Activated T-helper 9 cell treated with anti-CD3 and anti-CD28 coated beads, Interleukin-2, amount 50 U/mL, for 16 hours (primary cell): ENCODE measurements around the gene HS2ST1.
"Not testable (repeated sequence)": the region's sequence is repeated elsewhere in the genome, so short reads cannot be mapped to it uniquely, and the experiment has no call there.

Source experiments
- DNase-seq: peaks from one replicate; pipeline ENCODE4 v3.0.0-alpha.2; 2020; ENCODE audit warnings: low read depth

HS2ST1 gene

GRCh38 chr1:86925742-86926141, 11.3 kb downstream of the HS2ST1 start:
- DNase-seq = no peak

DNA sequence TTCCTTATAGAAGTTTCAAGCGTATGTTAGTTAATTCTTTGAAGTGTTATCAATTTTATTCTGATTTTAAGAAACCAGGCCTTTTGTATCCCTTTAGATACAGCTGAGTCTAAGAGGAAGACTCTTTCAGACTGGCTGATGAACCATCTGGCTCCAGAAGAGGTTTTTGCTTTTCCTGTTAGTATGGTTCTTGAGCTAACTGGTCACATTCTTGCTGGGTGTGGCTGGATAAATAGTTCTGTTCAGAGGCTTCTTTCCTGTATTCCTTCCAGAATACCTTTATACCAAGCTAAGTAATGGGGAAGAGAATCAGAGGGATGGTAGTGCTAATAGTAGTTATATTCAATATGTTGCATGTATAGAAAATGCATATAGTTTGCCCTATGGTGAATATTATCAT, 12.4 kb downstream of the HS2ST1 start:
- DNase-seq = no peak

- no peak for DNase-seq
These were observed 14.4 kb downstream of the HS2ST1 start for GRCh38 chr1:86928819-86929218.

DNA sequence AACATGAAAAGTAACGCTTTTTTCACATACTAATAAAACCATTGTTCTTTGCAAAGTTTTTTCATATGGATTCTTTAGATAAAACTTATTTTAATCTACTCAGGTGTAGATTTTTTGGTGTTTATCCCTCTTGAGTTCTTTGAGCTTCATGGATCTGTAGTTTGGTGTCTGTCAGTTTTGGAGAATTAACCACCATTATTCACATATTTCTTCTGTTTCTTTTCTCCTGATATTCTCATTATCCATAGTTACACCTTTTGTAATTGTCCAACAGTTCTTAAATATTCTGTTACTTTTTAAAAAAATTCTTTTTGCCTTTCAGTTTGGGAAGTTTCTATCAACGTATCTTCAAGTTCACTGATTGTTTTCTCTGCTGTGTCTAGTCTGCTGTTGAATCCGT, 18.6 kb downstream of the HS2ST1 start:
- no peak for DNase-seq

GRCh38 chr1:86933562-86934377, 19.3 kb downstream of the HS2ST1 start:
- no peak for DNase-seq

DNA sequence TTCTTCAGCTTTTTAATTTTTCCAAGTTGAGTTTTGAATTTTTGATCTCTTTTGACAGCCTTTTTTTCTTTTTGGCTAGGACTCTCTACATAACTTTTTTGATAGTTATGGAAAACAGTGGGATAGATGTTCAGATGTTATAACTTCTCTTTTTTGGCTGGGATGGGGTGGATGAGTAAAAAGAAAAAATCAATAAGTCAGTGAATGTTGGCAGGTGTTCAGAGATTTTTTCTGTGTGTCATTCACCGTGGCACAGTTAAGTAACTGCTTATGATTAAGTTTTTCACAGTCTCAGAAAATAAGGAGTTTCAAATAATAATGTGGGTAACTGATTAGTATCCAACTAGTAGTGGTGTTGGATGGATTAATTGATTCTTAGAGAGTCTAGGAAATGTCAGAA, 24.0 kb downstream of the HS2ST1 start:
- no peak for DNase-seq

DNA sequence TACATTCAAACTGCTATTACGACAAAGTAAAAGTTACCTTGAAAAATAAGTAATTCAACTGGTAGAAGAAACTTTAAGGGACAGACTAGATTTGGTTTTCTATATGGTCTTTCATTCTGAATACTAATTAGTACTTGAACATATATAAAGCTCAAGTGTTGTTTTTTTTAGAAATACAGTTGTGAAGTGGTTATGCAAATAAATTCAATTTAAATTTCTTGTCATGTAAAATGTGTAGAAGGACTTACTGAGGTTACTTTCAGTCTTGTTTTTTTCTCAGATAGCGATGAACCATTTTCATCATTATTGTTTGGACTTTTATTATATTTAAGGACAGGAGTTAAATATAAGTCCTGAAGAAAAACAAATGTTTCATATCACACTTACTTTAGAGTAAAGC, 24.4 kb downstream of the HS2ST1 start:
- no peak for DNase-seq

- no peak for DNase-seq
These were observed 25.0 kb downstream of the HS2ST1 start for GRCh38 chr1:86939406-86939805.

DNA sequence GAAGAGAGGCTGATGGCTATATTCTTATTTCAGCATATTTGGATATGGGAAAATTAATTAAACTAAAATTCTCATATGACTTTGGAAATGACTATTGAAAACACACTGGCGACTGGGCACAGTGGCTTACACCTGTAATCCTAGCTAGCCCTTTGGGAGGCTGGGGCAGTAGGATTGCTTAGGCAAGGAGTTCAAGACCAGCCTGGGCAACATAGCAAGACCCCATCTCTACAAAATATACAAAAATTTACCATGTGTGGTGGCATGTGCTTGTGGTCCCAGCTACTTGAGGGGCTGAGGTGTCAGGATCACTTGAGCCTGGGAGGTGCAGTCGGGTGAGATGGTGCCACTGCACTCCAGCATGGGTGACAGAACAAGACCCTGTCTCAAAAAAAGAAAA, 26.2 kb downstream of the HS2ST1 start:
- no peak for DNase-seq

DNA sequence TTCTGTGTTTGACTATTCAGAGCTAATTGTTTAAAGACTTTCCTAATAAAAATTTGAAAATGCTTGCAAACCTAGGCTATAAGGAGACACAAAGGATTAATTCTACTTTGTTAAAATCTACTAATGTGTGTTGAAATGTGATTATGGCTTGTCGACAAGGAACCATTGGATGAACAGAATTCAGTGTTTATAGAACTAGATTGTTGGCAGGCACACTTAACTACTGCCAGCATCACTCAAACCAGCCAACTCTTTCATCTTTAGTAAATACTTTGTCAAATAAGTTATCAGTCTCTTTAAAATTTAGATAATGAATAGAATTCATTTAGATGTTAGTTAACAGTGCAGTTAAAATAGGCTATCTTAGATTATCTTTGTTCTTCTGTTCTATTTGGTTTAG, 27.6 kb downstream of the HS2ST1 start:
- DNase-seq = no peak

DNA sequence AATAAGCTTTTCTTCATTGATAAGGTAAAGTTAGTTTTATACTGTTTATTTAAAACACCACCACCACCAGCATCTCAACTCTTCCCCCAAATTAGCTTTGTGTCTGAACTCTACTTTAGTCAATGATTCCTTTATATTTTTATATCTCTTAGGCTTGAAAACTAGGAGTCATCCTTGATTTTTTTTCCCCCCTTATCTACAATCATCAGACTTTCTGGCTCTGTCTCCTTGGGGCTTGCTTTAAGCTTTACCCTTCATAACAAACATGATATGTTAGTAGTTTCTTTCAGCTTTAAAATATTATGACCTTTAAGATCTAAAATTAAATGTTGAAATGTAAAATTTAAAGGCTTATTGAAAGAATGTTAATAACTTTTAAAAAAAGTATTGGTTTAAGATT, 28.3 kb downstream of the HS2ST1 start:
- DNase-seq = no peak

DNA sequence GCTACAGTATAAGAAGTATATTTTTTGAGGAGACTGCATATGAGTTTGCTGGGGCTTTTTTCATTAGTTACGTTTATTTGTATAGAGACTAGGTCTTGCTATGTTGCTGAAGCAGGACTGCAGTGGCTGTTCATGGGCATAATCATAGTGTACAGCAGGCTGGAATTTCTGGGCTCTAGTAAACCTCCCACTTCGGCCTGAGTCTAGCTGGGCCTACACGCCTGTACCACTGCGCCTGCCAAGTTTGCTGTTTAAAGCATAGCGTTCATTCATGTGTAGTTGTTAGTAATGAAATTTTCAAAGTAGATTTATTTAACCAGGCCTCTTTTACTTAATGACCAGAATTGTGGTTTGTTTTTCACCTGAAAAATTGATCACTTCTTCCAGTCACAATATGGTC, 33.8 kb downstream of the HS2ST1 start:
- no peak for DNase-seq

DNA sequence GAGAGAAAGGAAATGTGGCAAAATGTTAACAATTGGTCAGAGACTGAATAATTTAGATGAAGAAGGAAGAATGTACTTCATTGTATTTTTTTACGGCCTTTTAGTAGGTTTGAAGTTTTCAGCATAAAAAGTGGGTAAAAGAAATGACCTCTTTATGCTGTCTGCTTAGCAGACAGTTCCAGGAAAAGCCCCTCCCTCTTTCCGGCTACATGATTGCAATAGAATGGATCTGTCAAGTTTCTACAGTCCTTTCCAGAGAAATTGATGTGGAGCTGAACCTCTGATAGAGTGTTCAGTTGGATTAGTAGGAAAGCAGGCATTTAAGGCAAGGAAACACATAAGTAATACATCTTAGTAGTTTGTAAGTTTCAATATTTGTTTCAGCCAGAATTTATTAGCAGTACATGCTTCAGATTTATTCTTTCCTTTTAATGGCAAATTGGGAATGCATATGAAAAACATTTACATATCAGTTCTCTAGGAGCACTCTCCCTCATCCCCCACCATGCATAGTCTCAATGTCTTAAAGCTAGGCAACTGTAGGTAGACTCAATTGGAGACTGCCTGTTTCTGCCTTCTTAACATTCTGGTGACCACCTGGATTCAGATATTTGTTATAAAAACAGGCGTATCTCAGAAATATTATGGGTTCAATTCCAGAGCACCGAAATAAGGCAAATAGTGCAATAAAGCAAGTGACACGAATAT, 36.4 kb downstream of the HS2ST1 start:
- DNase-seq = no peak

GRCh38 chr1:86951430-86951829, 37.0 kb downstream of the HS2ST1 start:
- DNase-seq = no peak

DNA sequence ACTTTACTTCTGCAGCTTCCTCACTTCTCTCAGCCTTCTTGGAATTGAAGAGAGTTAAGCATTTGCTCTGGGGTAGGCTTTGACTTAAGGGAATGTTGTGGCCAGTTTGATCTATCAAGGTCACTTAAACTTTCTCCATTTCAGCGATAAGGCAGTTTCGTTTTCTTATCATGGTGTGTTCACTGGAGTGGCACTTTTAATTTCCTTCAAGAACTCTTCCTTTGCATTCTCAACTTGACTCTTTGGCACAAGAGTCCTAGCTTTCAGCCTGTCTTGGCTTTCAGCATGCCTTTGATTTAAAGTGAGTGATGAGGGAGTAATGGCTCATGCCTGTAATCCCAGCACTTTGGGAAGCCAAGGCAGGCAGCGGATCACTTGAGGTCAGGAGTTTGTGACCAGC, 38.7 kb downstream of the HS2ST1 start:
- DNase-seq = no peak

- no peak for DNase-seq
These were observed 41.2 kb downstream of the HS2ST1 start for GRCh38 chr1:86955678-86956077.

- no peak for DNase-seq
These were observed 41.8 kb downstream of the HS2ST1 start for GRCh38 chr1:86956221-86956620.

DNA sequence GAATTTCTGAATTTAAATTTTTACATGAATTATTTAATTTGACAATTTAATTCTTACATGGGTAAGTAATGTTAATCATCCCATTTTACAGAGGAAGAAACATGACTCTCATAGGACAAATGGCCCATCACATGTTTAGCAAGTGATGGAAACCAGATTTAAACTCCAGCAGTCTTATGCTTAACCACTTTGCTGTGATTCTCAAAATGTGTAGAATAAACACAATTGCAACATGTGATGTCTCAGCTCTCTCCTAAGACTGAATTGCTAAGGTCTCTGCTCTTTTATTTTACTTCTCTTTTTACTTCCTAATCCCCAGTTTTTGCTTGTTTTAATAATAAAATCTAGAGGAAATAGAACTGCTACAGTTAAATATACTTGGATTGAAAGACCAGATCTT, 42.8 kb downstream of the HS2ST1 start:
- no peak for DNase-seq

DNA sequence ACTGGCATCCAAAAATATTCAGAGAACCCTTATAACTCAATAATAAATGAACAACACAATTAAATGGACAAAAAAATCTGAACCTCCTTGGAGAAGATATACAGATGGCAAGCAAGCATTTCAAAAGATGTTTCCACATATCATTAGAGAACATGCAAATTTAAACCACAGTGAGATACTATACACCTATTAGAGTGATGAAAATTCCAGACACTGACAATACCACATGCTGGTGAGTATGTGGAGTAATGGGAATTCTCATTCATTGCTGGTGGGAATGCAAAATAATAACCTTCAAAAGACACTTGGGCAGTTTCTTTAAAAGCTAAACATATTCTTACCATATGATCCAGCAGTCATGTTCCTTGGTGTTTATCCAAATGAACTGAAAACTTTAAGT, 46.1 kb downstream of the HS2ST1 start:
- DNase-seq = no peak

DNA sequence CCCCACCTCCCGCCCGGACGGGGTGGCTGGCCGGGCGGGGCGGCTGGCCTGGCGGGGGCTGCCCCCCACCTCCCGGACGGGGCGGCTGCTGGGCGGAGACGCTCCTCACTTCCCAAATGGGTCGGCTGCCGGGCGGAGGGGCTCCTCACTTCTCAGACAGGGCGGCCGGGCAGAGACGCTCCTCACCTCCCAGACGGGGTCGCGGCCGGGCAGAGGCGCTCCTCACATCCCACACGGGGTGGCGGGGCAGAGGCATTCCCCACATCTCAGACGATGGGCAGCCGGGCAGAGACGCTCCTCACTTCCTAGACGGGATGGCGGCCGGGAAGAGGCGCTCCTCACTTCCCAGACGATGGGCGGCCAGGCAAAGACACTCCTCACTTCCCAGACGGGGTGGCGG, 49.4 kb downstream of the HS2ST1 start:
- not testable (repeated sequence) for DNase-seq

GRCh38 chr1:86965012-86965826, 50.8 kb downstream of the HS2ST1 start:
- DNase-seq = no peak

DNA sequence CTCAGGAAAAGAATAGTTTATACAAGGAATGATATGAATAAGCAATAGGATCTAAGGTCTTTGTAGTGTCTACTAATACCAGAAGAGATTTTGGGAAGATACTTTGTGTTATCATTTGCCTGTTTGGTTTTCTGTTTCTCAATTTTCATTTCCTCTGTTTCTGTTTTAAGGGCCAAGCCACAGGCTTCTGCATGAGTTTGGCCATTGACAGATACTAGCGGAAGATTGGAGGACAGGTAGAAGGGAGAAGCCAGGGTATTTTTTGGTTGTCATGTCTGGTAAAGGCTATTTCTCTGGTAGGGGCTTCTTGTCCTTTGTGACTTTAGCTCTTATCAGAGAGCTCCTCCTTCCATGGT, 51.4 kb downstream of the HS2ST1 start:
- DNase-seq = no peak

- no peak for DNase-seq
These were observed 56.5 kb downstream of the HS2ST1 start for GRCh38 chr1:86970938-86971337.
